HG03108 (cell line): ENCODE data around the gene SOCS3.
"Not testable (repeated sequence)": the region's sequence is repeated elsewhere in the genome, so short reads cannot be mapped to it uniquely, and the experiment has no call there.

Experiments
- ATAC-seq: cut with Tn5 transposase; IDR thresholded peaks from one replicate; pipeline ENCODE4 v1.9.1; 2021; ENCODE audit warnings: moderate library complexity; ENCODE audit not compliant: unreplicated experiment

SOCS3 gene

GRCh38 chr17:78332991-78333390 lies 26.9 kb downstream of the SOCS3 start:
- no peak for ATAC-seq

GRCh38 chr17:78331355-78331754 lies 28.5 kb downstream of the SOCS3 start:
- ATAC-seq: not testable (repeated sequence)

- ATAC-seq: no peak
Observed at GRCh38 chr17:78330570-78331224, 29.2 kb downstream of the SOCS3 start.

GRCh38 chr17:78329263-78330059 lies 30.4 kb downstream of the SOCS3 start:
- ATAC-seq: no peak

GRCh38 chr17:78327880-78328279 lies 32.0 kb downstream of the SOCS3 start:
- ATAC-seq: no peak

- no peak for ATAC-seq
Observed at GRCh38 chr17:78325076-78325687, 34.7 kb downstream of the SOCS3 start.

- no peak for ATAC-seq
Observed at GRCh38 chr17:78324391-78325075, 35.3 kb downstream of the SOCS3 start.

- ATAC-seq: no peak
Observed at GRCh38 chr17:78323826-78324390, 36.0 kb downstream of the SOCS3 start.

- ATAC-seq: no peak
Observed at GRCh38 chr17:78322858-78323455, 36.9 kb downstream of the SOCS3 start.

- no peak for ATAC-seq
Observed at GRCh38 chr17:78322327-78322857, 37.5 kb downstream of the SOCS3 start.

GRCh38 chr17:78318843-78319242 lies 41.0 kb downstream of the SOCS3 start:
- ATAC-seq: no peak

GRCh38 chr17:78318407-78318806 lies 41.5 kb downstream of the SOCS3 start:
- ATAC-seq: no peak

- ATAC-seq: no peak
Observed at GRCh38 chr17:78317794-78318400, 42.0 kb downstream of the SOCS3 start.

- no peak for ATAC-seq
Observed at GRCh38 chr17:78316867-78317789, 42.7 kb downstream of the SOCS3 start.

GRCh38 chr17:78316115-78316866 lies 43.6 kb downstream of the SOCS3 start:
- no peak for ATAC-seq

- ATAC-seq: no peak
Observed at GRCh38 chr17:78315355-78316114, 44.3 kb downstream of the SOCS3 start.

GRCh38 chr17:78314683-78315354 lies 45.1 kb downstream of the SOCS3 start:
- ATAC-seq: no peak
